ENCODE results near the gene DNAH14. TPM values are rescaled to one million over a fixed set of nuclear protein-coding genes. Genes with fewer than 3 reads are reported as not detected.
A peak's percentile ranks its signal among the peaks of the same experiment; 100 is the strongest.
"Not testable (repeated sequence)": the region's sequence is repeated elsewhere in the genome, so short reads cannot be mapped to it uniquely, and the experiment has no call there.

Gene DNAH14
- total RNA-seq (10 to 100 TPM in 1 of 2 donors, 1 to 10 TPM in 1; 2.0 to 11.3 TPM), polyA plus RNA-seq (under 1 TPM in 1 of 2 donors, not detected in 1; 0.92 TPM)
- long read RNA-seq, donor 1, partial matches to known transcripts, result 1 of 5 reads
- long read RNA-seq, donor 1, other reads (novel, unspliced or antisense), result 4 of 5 reads
- long read RNA-seq, donor 2, partial matches to known transcripts, result 1 of 2 reads
- long read RNA-seq, donor 2, other reads (novel, unspliced or antisense), result 1 of 2 reads

- no peaks in the 10 kb centered on the region for H3K36me3 ChIP-seq (ENCODE audit: control insufficient read depth in 1 of 2, insufficient read depth in 2 of 2, low read length in 1 of 2)
- no peak within 1 kb of the TSS for H3K27ac ChIP-seq (ENCODE audit: low read depth in 1 of 2, low read length in 2 of 2)
- peaks cover 0 to 3% of the 10 kb centered on the region in 2 donors for H3K27me3 ChIP-seq (ENCODE audit: control insufficient read depth in 1 of 2, insufficient read depth in 2 of 2, low read length in 1 of 2)
- DNase-seq (peak; percentile 75 to 85), ATAC-seq (ENCODE audit: low FRiP score) (peak; percentile 79)
- intact Hi-C loops (cut with DNase I), result loop anchor here in 1 of 2 donors (10.0 kb wide), 1 partner anchor 415 kb away; no protein-coding TSS in a partner anchor
- no peaks in the 10 kb centered on the region for H3K4me1 ChIP-seq (ENCODE audit: control insufficient read depth in 1 of 2, insufficient read depth in 2 of 2, low read length in 2 of 2)
- 1 to 2% methylated on average over 53 to 75 of the region's 75 CpGs for WGBS, 2 donors
- H3K9me3 ChIP-seq (ENCODE audit: control insufficient read depth, low read length), result peaks cover 2% of the 10 kb centered on the region
- no peak within 1 kb of the TSS for H3K4me3 ChIP-seq (ENCODE audit: low read length in 2 of 2)
These were observed at the start of gene DNAH14 for GRCh38 chr1:224929335-224930237. TSS of gene DNAH14 (plus strand) at chr1:224929675. CDS start at chr1:224952703, 23,028 bp downstream.

GRCh38 chr1:224880593-224881307 lies 48.7 kb upstream of the DNAH14 start:
- ATAC-seq (ENCODE audit: low FRiP score) (no peak), DNase-seq (no peak)
- intact Hi-C loops (cut with DNase I), result no loop called here
- Histone ChIP-seq H3K36me3 (ENCODE audit: control insufficient read depth in 1 of 2, insufficient read depth in 2 of 2, low read length in 1 of 2) (no peaks in the 10 kb centered on the region), H3K4me1 (ENCODE audit: control insufficient read depth in 1 of 2, insufficient read depth in 2 of 2, low read length in 2 of 2) (no peaks in the 10 kb centered on the region), H3K4me3 (ENCODE audit: low read length in 2 of 2) (no peak overlapping the region), H3K9me3 (ENCODE audit: control insufficient read depth, low read length) (peaks cover 1% of the 10 kb centered on the region), H3K27ac (ENCODE audit: low read depth in 1 of 2, low read length in 2 of 2) (no peak overlapping the region), H3K27me3 (ENCODE audit: control insufficient read depth in 1 of 2, insufficient read depth in 2 of 2, low read length in 1 of 2) (no peaks in the 10 kb centered on the region)
- WGBS, 2 donors, result 33 to 35% methylated on average over 8 of the region's 8 CpGs

- H3K27ac ChIP-seq (ENCODE audit: low read depth in 1 of 2, low read length in 2 of 2); H3K9me3 ChIP-seq (ENCODE audit: control insufficient read depth, low read length); H3K4me1 ChIP-seq (ENCODE audit: control insufficient read depth in 1 of 2, insufficient read depth in 2 of 2, low read length in 2 of 2); H3K27me3 ChIP-seq (ENCODE audit: control insufficient read depth in 1 of 2, insufficient read depth in 2 of 2, low read length in 1 of 2); H3K36me3 ChIP-seq (ENCODE audit: control insufficient read depth in 1 of 2, insufficient read depth in 2 of 2, low read length in 1 of 2); H3K4me3 ChIP-seq (ENCODE audit: low read length in 2 of 2); DNase-seq; intact Hi-C loops (cut with DNase I); ATAC-seq (ENCODE audit: low FRiP score): not testable (repeated sequence)
- WGBS, 2 donors, result 78 to 81% methylated on average over 5 of the region's 5 CpGs
These were observed 48.2 kb upstream of the DNAH14 start for GRCh38 chr1:224881308-224881692.

GRCh38 chr1:224881762-224882211 lies 47.7 kb upstream of the DNAH14 start:
- intact Hi-C loops (cut with DNase I), result no loop called here
- Histone ChIP-seq H3K4me3 (ENCODE audit: low read length in 2 of 2) (no peak overlapping the region), H3K27me3 (ENCODE audit: control insufficient read depth in 1 of 2, insufficient read depth in 2 of 2, low read length in 1 of 2) (no peaks in the 10 kb centered on the region), H3K4me1 (ENCODE audit: control insufficient read depth in 1 of 2, insufficient read depth in 2 of 2, low read length in 2 of 2) (no peaks in the 10 kb centered on the region), H3K36me3 (ENCODE audit: control insufficient read depth in 1 of 2, insufficient read depth in 2 of 2, low read length in 1 of 2) (no peaks in the 10 kb centered on the region), H3K9me3 (ENCODE audit: control insufficient read depth, low read length) (peaks cover 3% of the 10 kb centered on the region), H3K27ac (ENCODE audit: low read depth in 1 of 2, low read length in 2 of 2) (no peak overlapping the region)
- ATAC-seq (ENCODE audit: low FRiP score) (no peak), DNase-seq (no peak)

- 42 to 55% methylated on average over 4 of the region's 4 CpGs for WGBS, 2 donors
- Histone ChIP-seq H3K27me3 (ENCODE audit: control insufficient read depth in 1 of 2, insufficient read depth in 2 of 2, low read length in 1 of 2) (no peaks in the 10 kb centered on the region), H3K4me1 (ENCODE audit: control insufficient read depth in 1 of 2, insufficient read depth in 2 of 2, low read length in 2 of 2) (no peaks in the 10 kb centered on the region), H3K4me3 (ENCODE audit: low read length in 2 of 2) (no peak overlapping the region), H3K9me3 (ENCODE audit: control insufficient read depth, low read length) (peaks cover 3% of the 10 kb centered on the region), H3K36me3 (ENCODE audit: control insufficient read depth in 1 of 2, insufficient read depth in 2 of 2, low read length in 1 of 2) (no peaks in the 10 kb centered on the region), H3K27ac (ENCODE audit: low read depth in 1 of 2, low read length in 2 of 2) (no peak overlapping the region)
- ATAC-seq (ENCODE audit: low FRiP score) (no peak), DNase-seq (no peak)
- intact Hi-C loops (cut with DNase I), result no loop called here
These were observed 47.2 kb upstream of the DNAH14 start for GRCh38 chr1:224882264-224882663.

GRCh38 chr1:224883091-224883490 lies 46.4 kb upstream of the DNAH14 start:
- H3K27me3 ChIP-seq (ENCODE audit: control insufficient read depth in 1 of 2, insufficient read depth in 2 of 2, low read length in 1 of 2), result no peaks in the 10 kb centered on the region
- 75 to 86% methylated on average over 2 of the region's 2 CpGs for WGBS, 2 donors
- H3K36me3 ChIP-seq (ENCODE audit: control insufficient read depth in 1 of 2, insufficient read depth in 2 of 2, low read length in 1 of 2), result no peaks in the 10 kb centered on the region
- intact Hi-C loops (cut with DNase I), result no loop called here
- no peak overlapping the region for H3K4me3 ChIP-seq (ENCODE audit: low read length in 2 of 2)
- H3K9me3 ChIP-seq (ENCODE audit: control insufficient read depth, low read length), result peaks cover 5% of the 10 kb centered on the region
- no peaks in the 10 kb centered on the region for H3K4me1 ChIP-seq (ENCODE audit: control insufficient read depth in 1 of 2, insufficient read depth in 2 of 2, low read length in 2 of 2)
- no peak for ATAC-seq (ENCODE audit: low FRiP score)
- no peak overlapping the region for H3K27ac ChIP-seq (ENCODE audit: low read depth in 1 of 2, low read length in 2 of 2)
- DNase-seq, result no peak

GRCh38 chr1:224884361-224884801 lies 45.1 kb upstream of the DNAH14 start:
- H3K4me1 ChIP-seq (ENCODE audit: control insufficient read depth in 1 of 2, insufficient read depth in 2 of 2, low read length in 2 of 2), result no peaks in the 10 kb centered on the region
- H3K4me3 ChIP-seq (ENCODE audit: low read length in 2 of 2), result no peak overlapping the region
- no peaks in the 10 kb centered on the region for H3K27me3 ChIP-seq (ENCODE audit: control insufficient read depth in 1 of 2, insufficient read depth in 2 of 2, low read length in 1 of 2)
- DNase-seq (no peak), ATAC-seq (ENCODE audit: low FRiP score) (no peak)
- WGBS, 2 donors, result 4 to 14% methylated on average over 1 of the region's 1 CpG
- intact Hi-C loops (cut with DNase I), result no loop called here
- H3K9me3 ChIP-seq (ENCODE audit: control insufficient read depth, low read length), result peaks cover 6% of the 10 kb centered on the region
- no peaks in the 10 kb centered on the region for H3K36me3 ChIP-seq (ENCODE audit: control insufficient read depth in 1 of 2, insufficient read depth in 2 of 2, low read length in 1 of 2)
- H3K27ac ChIP-seq (ENCODE audit: low read depth in 1 of 2, low read length in 2 of 2), result no peak overlapping the region

GRCh38 chr1:224885376-224885775 lies 44.1 kb upstream of the DNAH14 start:
- WGBS, 2 donors, result 88 to 90% methylated on average over 2 of the region's 2 CpGs
- H3K4me3 ChIP-seq (ENCODE audit: low read length in 2 of 2); H3K27me3 ChIP-seq (ENCODE audit: control insufficient read depth in 1 of 2, insufficient read depth in 2 of 2, low read length in 1 of 2); H3K36me3 ChIP-seq (ENCODE audit: control insufficient read depth in 1 of 2, insufficient read depth in 2 of 2, low read length in 1 of 2); intact Hi-C loops (cut with DNase I); ATAC-seq (ENCODE audit: low FRiP score); H3K27ac ChIP-seq (ENCODE audit: low read depth in 1 of 2, low read length in 2 of 2); DNase-seq; H3K9me3 ChIP-seq (ENCODE audit: control insufficient read depth, low read length); H3K4me1 ChIP-seq (ENCODE audit: control insufficient read depth in 1 of 2, insufficient read depth in 2 of 2, low read length in 2 of 2): not testable (repeated sequence)
